Measurements from ENCODE around the gene CALD1.

Gene CALD1

GRCh38 chr7:134763960-134764359 is 15.5 kb upstream of the CALD1 start:
- Histone ChIP-seq H3K4me3 (ENCODE audit: insufficient read depth in 1 of 2, low read depth in 1 of 2, low read length in 2 of 2) (no peak overlapping the region), H3K27me3 (ENCODE audit: control insufficient read depth in 1 of 2, insufficient read depth in 1 of 2, low read length in 2 of 2) (no peaks in the 10 kb centered on the region), H4K91ac (ENCODE audit: low read length) (no peak overlapping the region), H3K14ac (ENCODE audit: low read length in 2 of 2) (no peak overlapping the region), H2BK15ac (ENCODE audit: low read depth, poor library complexity, severe bottlenecking) (peak overlapping the region; percentile 94), H2BK5ac (ENCODE audit: low read depth, low read length, poor library complexity, severe bottlenecking) (no peak overlapping the region), H2AK5ac (ENCODE audit: low read length, severe bottlenecking) (peak overlapping the region; percentile 67), H2BK12ac (ENCODE audit: low read length in 2 of 2) (peak overlapping the region in 1 of 2 experiments; percentile 2), H3K9me3 (ENCODE audit: control insufficient read depth, low read length) (no peaks in the 10 kb centered on the region), H3K4ac (ENCODE audit: low read depth in 1 of 2, low read length in 2 of 2) (no peak overlapping the region), H3K79me1 (replicated peaks; ENCODE audit: low read length, poor library complexity, severe bottlenecking) (no peaks in the 10 kb centered on the region), H3K18ac (ENCODE audit: low read depth in 1 of 2, low read length in 2 of 2) (no peak overlapping the region), H3K23ac (ENCODE audit: low read length in 2 of 2) (no peak overlapping the region), H2BK120ac (ENCODE audit: low read depth, low read length) (no peak overlapping the region), H3K9ac (ENCODE audit: low read length) (no peak overlapping the region), H3K27ac (ENCODE audit: low read length, poor library complexity, severe bottlenecking) (no peak overlapping the region), H4K8ac (ENCODE audit: low read length) (no peak overlapping the region), H3K4me1 (ENCODE audit: control insufficient read depth, insufficient read depth, low read depth, low read length) (peaks cover 2% of the 10 kb centered on the region), H3K36me3 (ENCODE audit: control insufficient read depth in 1 of 2, insufficient read depth in 2 of 2, low read depth in 1 of 2, low read length in 2 of 2) (no peaks in the 10 kb centered on the region), H3K4me2 (ENCODE audit: low read length, poor library complexity, severe bottlenecking) (no peak overlapping the region), H2AFZ (ENCODE audit: low read depth, low read length) (no peak overlapping the region)
- no CpG with 5 or more reads among the region's 1 CpG for WGBS
- no peak for DNase-seq

DNA sequence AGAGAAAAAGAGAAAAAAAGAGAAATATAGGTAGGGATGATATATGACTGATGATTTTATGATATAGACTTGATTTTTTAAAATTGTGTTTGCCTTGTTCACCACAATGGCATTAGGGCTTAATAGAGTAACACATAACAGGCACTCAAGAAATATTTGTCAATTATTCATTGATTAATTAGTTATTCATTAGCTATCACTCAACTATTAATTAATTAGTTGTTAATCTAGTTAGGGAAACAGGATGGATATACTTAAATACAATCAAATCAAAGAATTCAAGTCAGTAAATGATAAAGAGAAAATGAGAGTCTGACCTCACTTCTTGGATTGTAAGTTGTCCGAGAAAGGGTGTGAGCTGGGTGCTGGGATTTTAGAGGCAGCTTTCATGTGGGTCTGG is 15.1 kb upstream of the CALD1 start:
- Histone ChIP-seq H3K18ac (ENCODE audit: low read depth in 1 of 2, low read length in 2 of 2) (peak overlapping the region; percentile 42 to 70), H3K27me3 (ENCODE audit: control insufficient read depth in 1 of 2, insufficient read depth in 1 of 2, low read length in 2 of 2) (no peaks in the 10 kb centered on the region), H3K9ac (ENCODE audit: low read length) (no peak overlapping the region), H3K36me3 (ENCODE audit: control insufficient read depth in 1 of 2, insufficient read depth in 2 of 2, low read depth in 1 of 2, low read length in 2 of 2) (no peaks in the 10 kb centered on the region), H3K9me3 (ENCODE audit: control insufficient read depth, low read length) (no peaks in the 10 kb centered on the region), H3K4me3 (ENCODE audit: insufficient read depth in 1 of 2, low read depth in 1 of 2, low read length in 2 of 2) (no peak overlapping the region), H4K8ac (ENCODE audit: low read length) (no peak overlapping the region), H4K91ac (ENCODE audit: low read length) (no peak overlapping the region), H2AK5ac (ENCODE audit: low read length, severe bottlenecking) (no peak overlapping the region), H3K4me2 (ENCODE audit: low read length, poor library complexity, severe bottlenecking) (no peak overlapping the region), H2BK15ac (ENCODE audit: low read depth, poor library complexity, severe bottlenecking) (no peak overlapping the region), H3K4ac (ENCODE audit: low read depth in 1 of 2, low read length in 2 of 2) (no peak overlapping the region), H2AFZ (ENCODE audit: low read depth, low read length) (no peak overlapping the region), H2BK12ac (ENCODE audit: low read length in 2 of 2) (peak overlapping the region in 1 of 2 experiments; percentile 56), H3K27ac (ENCODE audit: low read length, poor library complexity, severe bottlenecking) (no peak overlapping the region), H3K14ac (ENCODE audit: low read length in 2 of 2) (no peak overlapping the region), H2BK5ac (ENCODE audit: low read depth, low read length, poor library complexity, severe bottlenecking) (no peak overlapping the region), H3K23ac (ENCODE audit: low read length in 2 of 2) (no peak overlapping the region), H2BK120ac (ENCODE audit: low read depth, low read length) (no peak overlapping the region), H3K4me1 (ENCODE audit: control insufficient read depth, insufficient read depth, low read depth, low read length) (peaks cover 2% of the 10 kb centered on the region), H3K79me1 (replicated peaks; ENCODE audit: low read length, poor library complexity, severe bottlenecking) (no peaks in the 10 kb centered on the region)
- DNase-seq: no peak
- 98% methylated on average over 1 of the region's 1 CpG for WGBS

DNA sequence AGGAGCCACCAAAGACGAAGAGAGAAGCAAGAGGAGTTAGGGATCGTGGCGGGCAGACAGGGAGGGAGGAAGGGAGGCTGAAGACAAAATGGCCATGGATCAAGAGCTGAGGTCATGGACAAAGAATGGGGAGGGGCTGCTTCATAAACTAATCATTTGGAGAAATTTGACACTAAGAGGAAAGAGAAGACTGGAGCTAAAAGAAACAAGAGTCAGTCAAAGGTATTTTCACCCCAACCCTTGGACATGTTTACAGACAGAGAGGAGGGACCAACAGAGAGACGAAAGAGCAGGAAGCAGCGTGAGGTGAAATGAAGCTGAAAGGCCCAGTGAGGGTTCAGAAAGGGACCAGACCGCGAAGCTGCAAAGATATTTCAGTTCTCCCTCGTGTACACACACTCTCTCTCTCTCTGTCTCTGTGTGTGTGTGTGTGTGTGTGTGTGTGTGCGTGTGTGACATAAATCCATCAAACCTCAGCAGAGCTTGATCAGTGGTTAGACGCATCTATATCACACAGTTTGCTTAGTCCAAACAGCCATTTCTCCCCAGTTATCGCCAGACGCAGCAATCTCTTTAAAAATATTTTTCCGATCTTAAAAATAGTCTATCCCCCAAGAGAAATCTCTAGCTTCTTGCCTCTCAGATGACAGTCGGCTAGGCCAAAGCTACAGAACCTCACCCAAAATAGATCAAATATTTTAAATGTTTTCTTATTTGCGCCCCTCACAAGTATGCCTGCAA is 12.5 kb upstream of the CALD1 start:
- peaks cover 2% of the 10 kb centered on the region for H3K4me1 ChIP-seq (ENCODE audit: control insufficient read depth, insufficient read depth, low read depth, low read length)
- no peak overlapping the region for H4K91ac ChIP-seq (ENCODE audit: low read length)
- H3K9ac ChIP-seq (ENCODE audit: low read length): peak overlapping the region; percentile 73
- H2AFZ ChIP-seq (ENCODE audit: low read depth, low read length): no peak overlapping the region
- no peak overlapping the region for H2BK15ac ChIP-seq (ENCODE audit: low read depth, poor library complexity, severe bottlenecking)
- no peak overlapping the region for H3K23ac ChIP-seq (ENCODE audit: low read length in 2 of 2)
- H3K9me3 ChIP-seq (ENCODE audit: control insufficient read depth, low read length): no peaks in the 10 kb centered on the region
- no peak overlapping the region for H2BK120ac ChIP-seq (ENCODE audit: low read depth, low read length)
- H3K18ac ChIP-seq (ENCODE audit: low read depth in 1 of 2, low read length in 2 of 2): no peak overlapping the region
- peak overlapping the region in 1 of 2 experiments; percentile 38 for H3K4me3 ChIP-seq (ENCODE audit: insufficient read depth in 1 of 2, low read depth in 1 of 2, low read length in 2 of 2)
- no peak for DNase-seq
- peak overlapping the region; percentile 6 for H3K27ac ChIP-seq (ENCODE audit: low read length, poor library complexity, severe bottlenecking)
- no peaks in the 10 kb centered on the region for H3K79me1 ChIP-seq (replicated peaks; ENCODE audit: low read length, poor library complexity, severe bottlenecking)
- no peak overlapping the region for H4K8ac ChIP-seq (ENCODE audit: low read length)
- H2BK5ac ChIP-seq (ENCODE audit: low read depth, low read length, poor library complexity, severe bottlenecking): no peak overlapping the region
- WGBS: 79% methylated on average over 11 of the region's 15 CpGs
- H3K14ac ChIP-seq (ENCODE audit: low read length in 2 of 2): no peak overlapping the region
- H3K27me3 ChIP-seq (ENCODE audit: control insufficient read depth in 1 of 2, insufficient read depth in 1 of 2, low read length in 2 of 2): no peaks in the 10 kb centered on the region
- H3K4ac ChIP-seq (ENCODE audit: low read depth in 1 of 2, low read length in 2 of 2): no peak overlapping the region
- H3K36me3 ChIP-seq (ENCODE audit: control insufficient read depth in 1 of 2, insufficient read depth in 2 of 2, low read depth in 1 of 2, low read length in 2 of 2): no peaks in the 10 kb centered on the region
- H2BK12ac ChIP-seq (ENCODE audit: low read length in 2 of 2): no peak overlapping the region
- H2AK5ac ChIP-seq (ENCODE audit: low read length, severe bottlenecking): no peak overlapping the region
- H3K4me2 ChIP-seq (ENCODE audit: low read length, poor library complexity, severe bottlenecking): no peak overlapping the region

DNA sequence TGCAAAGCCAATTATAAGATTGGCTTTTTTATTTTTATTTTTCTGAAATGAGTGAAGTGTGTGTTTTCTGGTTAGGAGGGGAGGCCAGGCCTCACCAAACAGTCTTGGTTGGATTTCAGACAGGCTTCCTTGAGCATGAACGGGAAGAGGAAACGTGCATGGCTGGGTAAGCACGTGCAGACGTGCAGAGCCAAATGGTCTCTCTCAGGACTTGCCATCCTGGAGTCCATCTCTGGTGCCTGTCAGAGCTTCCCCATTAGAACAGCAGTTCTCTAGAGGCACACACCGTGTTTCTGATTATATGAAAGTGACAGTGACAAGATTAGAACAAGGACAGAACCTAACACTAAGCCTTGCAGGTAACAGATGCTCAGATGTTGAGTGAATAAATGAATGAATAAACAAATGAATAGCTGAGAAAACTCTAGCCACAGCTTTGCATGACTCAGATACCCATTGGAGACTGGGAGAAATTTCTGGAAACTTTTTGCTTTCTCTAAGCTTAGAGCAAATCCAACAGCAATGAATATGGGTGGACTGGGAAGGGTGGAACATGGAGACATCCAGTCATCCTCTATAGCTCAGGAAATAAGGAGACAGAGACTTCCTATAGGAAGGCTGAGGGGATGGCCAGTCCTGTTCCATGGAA is 11.8 kb upstream of the CALD1 start:
- 76% methylated on average over 5 of the region's 5 CpGs for WGBS
- H3K23ac ChIP-seq (ENCODE audit: low read length in 2 of 2): no peak overlapping the region
- H2AFZ ChIP-seq (ENCODE audit: low read depth, low read length): no peak overlapping the region
- H3K14ac ChIP-seq (ENCODE audit: low read length in 2 of 2): no peak overlapping the region
- no peak for DNase-seq
- H4K8ac ChIP-seq (ENCODE audit: low read length): no peak overlapping the region
- no peak overlapping the region for H2BK120ac ChIP-seq (ENCODE audit: low read depth, low read length)
- no peak overlapping the region for H3K27ac ChIP-seq (ENCODE audit: low read length, poor library complexity, severe bottlenecking)
- no peak overlapping the region for H2BK5ac ChIP-seq (ENCODE audit: low read depth, low read length, poor library complexity, severe bottlenecking)
- no peak overlapping the region for H2AK5ac ChIP-seq (ENCODE audit: low read length, severe bottlenecking)
- H3K4me2 ChIP-seq (ENCODE audit: low read length, poor library complexity, severe bottlenecking): no peak overlapping the region
- H3K9ac ChIP-seq (ENCODE audit: low read length): peak overlapping the region; percentile 73
- H2BK15ac ChIP-seq (ENCODE audit: low read depth, poor library complexity, severe bottlenecking): no peak overlapping the region
- H3K4ac ChIP-seq (ENCODE audit: low read depth in 1 of 2, low read length in 2 of 2): no peak overlapping the region
- peak overlapping the region in 1 of 2 experiments; percentile 38 for H3K4me3 ChIP-seq (ENCODE audit: insufficient read depth in 1 of 2, low read depth in 1 of 2, low read length in 2 of 2)
- H3K36me3 ChIP-seq (ENCODE audit: control insufficient read depth in 1 of 2, insufficient read depth in 2 of 2, low read depth in 1 of 2, low read length in 2 of 2): no peaks in the 10 kb centered on the region
- no peak overlapping the region for H2BK12ac ChIP-seq (ENCODE audit: low read length in 2 of 2)
- H4K91ac ChIP-seq (ENCODE audit: low read length): no peak overlapping the region
- no peaks in the 10 kb centered on the region for H3K79me1 ChIP-seq (replicated peaks; ENCODE audit: low read length, poor library complexity, severe bottlenecking)
- H3K18ac ChIP-seq (ENCODE audit: low read depth in 1 of 2, low read length in 2 of 2): no peak overlapping the region
- peaks cover 2% of the 10 kb centered on the region for H3K4me1 ChIP-seq (ENCODE audit: control insufficient read depth, insufficient read depth, low read depth, low read length)
- no peaks in the 10 kb centered on the region for H3K9me3 ChIP-seq (ENCODE audit: control insufficient read depth, low read length)
- H3K27me3 ChIP-seq (ENCODE audit: control insufficient read depth in 1 of 2, insufficient read depth in 1 of 2, low read length in 2 of 2): no peaks in the 10 kb centered on the region
